Measurements from ENCODE around the gene TMEM234.

DNA sequence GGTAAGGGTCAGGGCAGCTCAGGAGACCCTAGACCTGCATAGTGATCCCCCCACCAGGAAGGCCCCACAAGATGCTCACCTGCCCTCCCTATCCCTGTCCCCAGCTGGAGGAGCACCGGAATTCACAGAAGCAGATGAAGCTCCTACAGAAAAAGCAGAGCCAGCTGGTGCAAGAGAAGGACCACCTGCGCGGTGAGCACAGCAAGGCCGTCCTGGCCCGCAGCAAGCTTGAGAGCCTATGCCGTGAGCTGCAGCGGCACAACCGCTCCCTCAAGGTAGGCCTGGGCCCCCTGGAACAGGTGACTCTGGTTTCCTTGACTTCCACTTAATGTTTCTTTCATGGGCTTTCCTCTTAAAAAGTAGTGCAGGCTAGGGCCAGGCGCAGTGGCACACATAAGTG, 34.3 kb downstream of the TMEM234 start:
- TF ChIP-seq, protein P1, sequence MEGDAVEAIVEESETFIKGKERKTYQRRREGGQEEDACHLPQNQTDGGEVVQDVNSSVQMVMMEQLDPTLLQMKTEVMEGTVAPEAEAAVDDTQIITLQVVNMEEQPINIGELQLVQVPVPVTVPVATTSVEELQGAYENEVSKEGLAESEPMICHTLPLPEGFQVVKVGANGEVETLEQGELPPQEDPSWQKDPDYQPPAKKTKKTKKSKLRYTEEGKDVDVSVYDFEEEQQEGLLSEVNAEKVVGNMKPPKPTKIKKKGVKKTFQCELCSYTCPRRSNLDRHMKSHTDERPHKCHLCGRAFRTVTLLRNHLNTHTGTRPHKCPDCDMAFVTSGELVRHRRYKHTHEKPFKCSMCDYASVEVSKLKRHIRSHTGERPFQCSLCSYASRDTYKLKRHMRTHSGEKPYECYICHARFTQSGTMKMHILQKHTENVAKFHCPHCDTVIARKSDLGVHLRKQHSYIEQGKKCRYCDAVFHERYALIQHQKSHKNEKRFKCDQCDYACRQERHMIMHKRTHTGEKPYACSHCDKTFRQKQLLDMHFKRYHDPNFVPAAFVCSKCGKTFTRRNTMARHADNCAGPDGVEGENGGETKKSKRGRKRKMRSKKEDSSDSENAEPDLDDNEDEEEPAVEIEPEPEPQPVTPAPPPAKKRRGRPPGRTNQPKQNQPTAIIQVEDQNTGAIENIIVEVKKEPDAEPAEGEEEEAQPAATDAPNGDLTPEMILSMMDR (conservative IDR thresholded peaks at IDR 0.05 in 1 of 2, IDR thresholded peaks at IDR 0.05 in 1 of 2; ENCODE audit: extremely low read depth in 1 of 2, insufficient read depth in 1 of 2, low read depth in 1 of 2, low read length in 2 of 2), result no peak
- no peak for TF ChIP-seq EZH2 (IDR thresholded peaks at IDR 0.05; ENCODE audit: borderline replicate concordance, low read length)

All from mammary epithelial cell (primary cell).